Stimulated activated CD8-positive, alpha-beta memory T cell treated with anti-CD3 and anti-CD28 coated beads, Interleukin-15, amount 100 ng/mL, for 4 hours (primary cell): ENCODE data around the gene MUSTN1.

Experiments
- DNase-seq, 2 donors: peaks; one replicate each; pipeline ENCODE4 v3.0.0-alpha.2; 2020; ENCODE audit warnings: low read depth in 2 of 2

The MUSTN1 gene

DNA sequence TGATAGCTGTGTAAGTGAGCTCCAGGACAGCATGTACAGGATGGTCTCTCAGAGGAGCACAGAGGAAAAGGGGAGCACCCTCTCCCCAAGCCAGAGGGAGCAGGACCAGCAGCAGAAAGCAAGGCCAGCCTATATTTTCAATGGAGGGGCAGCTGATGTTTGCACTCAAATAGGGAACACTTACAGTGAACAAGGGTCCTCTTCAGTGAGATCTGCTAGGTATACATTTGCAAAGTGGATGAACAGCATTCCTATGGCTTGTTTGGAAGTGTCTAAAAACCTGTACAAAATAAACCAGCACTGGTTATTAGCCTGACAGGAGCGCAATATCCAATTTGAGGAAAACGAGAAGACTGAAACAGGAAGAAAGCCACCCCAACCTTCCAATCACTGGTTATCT, 17.6 kb upstream of the MUSTN1 start:
- no peak for DNase-seq

DNA sequence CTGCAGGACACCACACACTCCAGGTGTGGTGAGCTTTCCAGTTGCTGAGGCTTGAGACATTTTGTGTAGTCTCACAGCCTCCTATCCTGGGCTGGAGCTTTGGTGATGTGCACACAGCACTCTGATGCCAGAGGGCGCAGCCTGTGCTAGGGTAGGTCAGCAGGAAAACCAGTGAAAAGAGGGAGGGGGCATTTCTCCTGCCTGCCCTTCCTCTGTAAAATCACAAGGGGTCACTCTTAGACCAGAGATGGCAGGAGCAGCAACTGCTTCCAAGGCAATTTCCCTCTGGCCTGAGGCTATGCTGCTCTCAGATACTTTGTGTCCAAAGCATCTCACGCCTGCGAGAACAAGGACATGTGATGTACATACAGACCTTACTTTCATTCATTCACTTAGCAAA, 16.5 kb upstream of the MUSTN1 start:
- DNase-seq, result no peak

DNA sequence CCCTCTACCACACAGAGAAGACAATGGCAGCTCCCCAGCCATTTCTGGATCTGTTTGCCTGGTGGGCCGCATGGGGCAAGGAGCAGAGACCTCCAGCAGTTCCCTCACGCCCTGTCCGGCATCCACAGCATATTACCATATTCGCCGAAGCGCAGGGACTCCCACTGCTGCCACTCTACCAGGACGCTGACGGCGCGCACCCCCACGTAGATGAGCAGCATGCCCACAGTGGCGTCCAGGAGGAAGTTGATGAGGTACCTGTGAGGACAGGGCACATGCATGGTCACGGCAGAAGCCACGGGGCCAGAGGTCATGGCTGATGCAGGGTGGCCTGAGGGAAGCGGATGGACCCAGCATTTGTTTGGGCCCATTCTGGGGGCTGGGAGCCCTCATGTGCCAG, 14.8 kb upstream of the MUSTN1 start:
- no peak for DNase-seq

DNA sequence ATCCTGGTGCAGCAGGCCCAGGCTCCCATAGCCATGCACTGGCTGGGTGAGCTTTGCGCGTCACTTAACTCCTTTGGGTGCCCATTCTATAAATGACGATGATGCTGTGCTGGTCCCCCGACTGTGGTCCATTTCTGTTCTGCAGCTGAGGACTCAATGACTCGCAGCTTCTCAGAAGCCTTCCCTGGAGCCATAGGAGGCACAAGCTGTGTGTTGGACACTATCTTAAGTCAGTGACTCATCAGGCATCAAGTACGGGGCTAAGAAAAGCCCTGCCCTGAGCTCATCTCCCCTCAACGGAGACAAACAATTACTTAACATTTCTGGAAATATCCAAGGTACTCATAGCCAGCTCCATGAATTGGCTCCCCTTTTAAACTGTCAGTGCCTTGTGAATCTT, 13.8 kb upstream of the MUSTN1 start:
- no peak for DNase-seq

DNA sequence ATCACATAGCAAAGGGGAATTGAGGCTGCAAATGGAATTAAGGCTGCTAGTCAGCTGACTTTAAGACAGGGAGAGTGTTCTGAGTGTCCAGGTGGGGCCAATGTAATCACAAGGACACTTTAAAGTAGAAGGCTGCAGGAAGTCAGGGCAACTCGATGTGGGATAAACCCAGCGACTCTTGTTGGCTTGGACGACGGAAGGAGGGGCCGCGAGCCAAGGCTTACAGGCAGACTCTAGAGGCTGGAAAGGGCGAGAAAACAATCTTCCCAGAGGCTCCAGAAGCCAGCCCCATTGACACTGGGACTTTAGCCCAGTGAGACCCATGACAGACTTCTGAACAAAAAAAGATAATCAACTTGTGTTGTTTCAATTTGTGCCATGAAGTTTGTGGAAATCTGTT, 12.9 kb upstream of the MUSTN1 start:
- DNase-seq, result no peak

DNA sequence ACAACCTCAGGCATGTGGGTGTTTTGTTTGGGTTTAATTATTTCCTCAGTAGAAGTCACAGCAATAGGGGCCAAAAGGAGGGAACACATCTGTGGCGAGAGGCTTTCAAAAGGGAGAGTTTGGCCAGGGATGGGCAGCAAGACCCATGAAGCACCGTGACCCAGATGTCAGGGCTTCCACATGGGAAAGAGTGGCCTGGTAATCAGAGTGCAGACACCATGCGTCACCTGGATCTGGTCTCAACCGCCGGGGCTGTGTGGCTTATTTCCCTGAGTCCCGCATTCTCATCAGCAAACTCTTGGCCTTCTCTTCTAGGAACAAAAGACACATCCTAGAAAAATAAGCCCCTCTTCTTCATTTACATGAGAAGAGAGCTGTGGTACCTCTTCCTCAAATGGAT, 12.4 kb upstream of the MUSTN1 start:
- no peak for DNase-seq

DNA sequence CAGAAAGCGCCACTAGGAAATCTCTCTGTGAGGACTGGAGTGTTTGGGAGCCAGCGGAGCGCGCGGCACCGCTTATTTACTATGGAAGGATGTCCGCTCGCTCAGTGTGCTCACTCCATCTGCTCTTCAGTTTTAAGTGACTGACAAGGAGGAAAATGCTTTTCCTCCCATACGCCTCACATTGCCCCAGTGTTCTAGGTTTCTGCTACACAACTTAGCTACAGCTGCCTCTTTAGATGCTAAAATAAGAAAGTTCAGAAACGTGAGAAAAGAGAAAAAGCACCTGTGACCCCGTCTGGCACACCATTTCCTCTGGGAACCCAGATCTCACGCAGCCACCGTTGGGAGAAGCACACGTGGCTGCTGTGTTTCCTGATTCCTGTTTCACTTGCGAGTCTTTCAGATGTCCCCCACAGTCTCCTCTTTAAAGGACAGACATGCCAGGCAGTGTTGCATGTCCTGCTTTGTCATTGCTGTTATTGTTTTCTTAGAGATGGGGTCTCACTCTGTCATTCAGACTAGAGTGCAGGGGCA, 11.7 kb upstream of the MUSTN1 start:
- DNase-seq, result no peak

DNA sequence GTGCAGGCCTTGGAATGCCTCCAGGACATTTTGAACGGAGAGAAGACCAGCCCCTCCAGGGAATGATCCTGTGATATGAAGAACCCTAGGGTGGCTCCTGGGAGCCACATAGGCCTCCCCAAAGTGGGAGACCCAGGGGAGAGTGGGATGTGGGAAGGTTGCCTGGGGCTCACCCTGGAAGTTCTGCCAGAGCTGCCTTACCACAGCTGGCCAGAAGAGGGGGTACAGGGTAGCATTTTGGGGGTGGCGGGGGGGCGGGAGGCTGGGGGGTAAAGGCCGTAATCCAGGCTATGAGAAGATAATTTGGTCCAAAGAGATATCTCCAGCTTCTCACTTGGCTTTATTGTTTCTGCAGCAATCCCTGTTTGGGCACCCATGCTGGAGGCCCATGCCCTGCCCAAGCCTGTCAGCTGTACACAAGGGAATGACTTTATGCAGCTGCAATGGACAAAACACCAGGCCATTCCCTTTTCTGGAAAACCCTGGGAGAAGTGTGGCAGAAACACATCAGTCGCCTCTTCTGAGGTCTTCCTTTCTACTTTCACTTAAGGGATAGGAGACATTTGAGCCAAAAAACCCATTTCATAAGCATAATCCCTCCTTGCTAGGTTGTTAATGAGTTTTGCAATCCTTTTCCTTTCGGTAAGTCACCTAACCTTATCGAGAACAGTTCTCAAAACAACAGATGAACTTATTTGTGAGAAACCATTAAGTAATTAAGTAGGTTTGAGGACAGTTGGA, 11.0 kb upstream of the MUSTN1 start:
- DNase-seq, result no peak

DNA sequence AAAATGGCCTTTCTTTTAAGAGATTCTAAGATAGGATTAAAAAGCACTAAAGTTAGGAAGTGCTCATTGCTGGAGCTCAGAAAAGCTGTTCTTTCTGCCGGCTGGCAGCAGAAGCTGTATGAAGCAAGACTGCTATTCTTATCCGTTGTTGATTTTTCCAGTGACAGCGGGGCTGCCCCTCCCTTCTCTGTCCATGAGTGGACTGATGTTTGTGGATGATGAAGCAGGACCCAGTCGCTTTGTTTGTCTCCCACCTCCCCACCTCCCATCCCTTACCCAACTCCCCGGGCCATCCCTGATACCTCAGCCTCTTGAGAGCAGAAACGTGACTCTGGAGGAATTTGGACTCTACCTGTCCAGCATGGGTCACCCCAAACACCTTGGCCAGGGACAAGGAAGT, 10.3 kb upstream of the MUSTN1 start:
- no peak for DNase-seq

DNA sequence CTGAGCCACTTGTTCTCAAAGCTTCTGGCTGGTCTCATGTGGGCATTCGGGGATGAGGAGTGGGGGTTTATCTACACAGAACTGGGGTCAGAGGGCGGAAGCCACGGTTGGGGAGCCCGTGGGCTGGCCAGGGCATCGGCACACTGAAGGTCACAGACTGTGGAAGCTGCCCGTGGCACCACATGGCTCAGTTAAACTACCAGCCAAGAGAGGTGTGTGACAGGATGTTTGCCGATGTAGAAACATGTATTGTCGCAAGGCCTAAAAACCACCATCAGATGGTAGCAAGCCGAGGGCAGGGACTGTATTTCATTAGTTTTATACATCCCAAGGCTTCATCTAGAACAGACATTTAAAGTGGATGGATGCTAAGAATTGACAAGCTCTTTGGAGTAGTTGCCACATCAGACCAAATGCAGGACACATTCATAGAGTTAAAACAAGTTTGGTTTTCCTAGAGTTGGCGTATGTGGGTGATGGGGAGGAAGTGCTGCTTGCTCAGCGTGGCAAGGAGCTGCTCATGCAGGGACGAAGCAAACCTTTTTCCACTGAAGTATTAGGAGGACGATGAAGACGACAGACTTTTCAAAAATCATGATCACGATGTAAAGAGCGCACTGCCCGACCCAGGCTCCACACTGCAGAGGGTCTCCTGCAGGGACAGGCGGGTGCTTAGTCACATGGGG, 9.6 kb upstream of the MUSTN1 start:
- no peak for DNase-seq

DNA sequence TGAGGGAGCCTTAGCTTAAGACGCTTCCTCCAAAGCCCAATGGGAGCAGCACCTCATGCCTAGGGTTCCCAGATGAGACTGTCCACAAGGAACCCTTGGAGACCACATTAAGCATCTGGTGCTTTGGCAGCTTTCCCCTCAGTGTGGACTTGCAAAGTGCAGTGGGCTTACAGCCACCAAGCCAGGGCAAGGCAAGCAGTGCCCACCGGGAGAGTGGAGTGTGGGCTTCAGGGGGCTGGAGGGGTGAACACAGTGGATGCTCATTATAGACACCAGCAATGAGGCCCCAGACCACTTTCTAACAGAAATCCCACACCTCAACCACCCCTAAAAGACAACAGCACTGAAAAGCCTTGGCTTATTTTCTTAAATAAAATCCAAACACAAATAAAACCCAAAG, 9.1 kb upstream of the MUSTN1 start:
- no peak for DNase-seq

DNA sequence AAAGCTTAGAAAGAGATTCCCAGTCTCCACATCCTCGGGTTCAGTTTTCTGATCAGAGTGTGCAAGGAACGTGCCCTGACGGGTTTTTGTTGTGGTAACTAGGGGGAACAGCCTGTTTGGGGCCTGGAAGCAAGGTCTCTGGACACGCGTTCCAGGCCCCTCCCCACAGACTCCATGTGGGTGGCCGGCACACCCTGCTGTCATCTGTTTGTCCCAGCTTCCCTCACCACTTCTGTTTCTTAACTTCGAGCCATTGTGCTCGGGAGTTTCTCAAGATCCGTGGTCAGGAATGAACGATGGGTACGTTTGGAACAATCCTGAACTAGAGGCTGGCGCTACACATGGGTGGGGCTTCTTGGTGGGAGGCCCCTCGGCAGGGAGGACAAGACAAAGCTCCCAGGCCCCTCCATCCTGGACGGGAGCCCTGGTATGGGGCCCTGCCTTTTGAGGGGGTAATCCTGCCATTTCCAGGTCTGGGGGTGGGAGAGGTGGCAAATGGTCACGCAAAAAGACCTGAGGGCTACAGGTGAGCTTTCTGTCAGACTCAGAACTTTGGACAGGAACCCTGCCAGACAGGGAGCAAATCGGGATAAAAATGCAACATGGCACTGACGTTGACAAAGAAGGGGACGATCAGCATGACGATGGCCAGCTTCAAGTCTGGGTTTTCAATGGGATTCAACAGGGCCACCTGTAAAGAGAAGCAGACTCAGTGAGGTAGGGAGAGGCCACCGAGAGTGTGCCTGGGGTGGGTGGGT, 8.5 kb upstream of the MUSTN1 start:
- no peak for DNase-seq

DNA sequence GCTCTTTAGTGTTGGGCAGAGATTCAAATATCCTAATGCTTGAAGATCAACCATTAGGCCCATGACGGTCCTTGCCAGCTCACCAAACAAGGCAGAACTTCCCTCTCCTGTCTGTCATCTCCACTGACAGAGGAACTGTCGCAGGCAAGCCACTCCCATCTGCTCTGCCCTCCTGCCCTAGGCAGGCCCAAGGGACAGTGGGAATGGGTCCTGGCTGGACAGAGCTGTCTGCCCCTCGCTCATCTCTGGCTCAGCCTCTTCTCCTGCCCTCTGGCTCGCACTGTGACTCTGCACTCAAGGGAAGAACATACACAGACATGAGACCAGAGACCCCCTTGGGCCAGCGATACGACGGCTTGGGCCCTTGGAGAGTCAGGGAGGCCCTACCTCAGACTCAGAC, 7.6 kb upstream of the MUSTN1 start:
- DNase-seq, result no peak

DNA sequence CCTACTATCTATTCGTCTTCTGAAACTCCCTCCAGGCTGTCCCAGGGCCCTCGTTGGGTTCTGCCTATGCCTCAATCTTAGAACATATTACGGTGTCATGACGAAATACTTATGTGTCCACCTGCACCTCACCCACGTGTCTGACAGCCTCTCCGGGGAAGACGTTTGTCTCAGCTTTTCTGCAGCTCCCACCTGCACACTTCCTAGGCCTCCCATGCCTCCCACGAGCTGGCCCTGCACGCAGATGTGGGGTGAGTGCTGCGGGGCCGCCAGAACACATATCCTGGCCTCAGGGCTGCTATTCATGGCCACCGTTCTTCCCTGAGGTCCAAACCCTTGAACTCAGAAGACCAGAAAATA, 7.1 kb upstream of the MUSTN1 start:
- DNase-seq, result no peak

DNA sequence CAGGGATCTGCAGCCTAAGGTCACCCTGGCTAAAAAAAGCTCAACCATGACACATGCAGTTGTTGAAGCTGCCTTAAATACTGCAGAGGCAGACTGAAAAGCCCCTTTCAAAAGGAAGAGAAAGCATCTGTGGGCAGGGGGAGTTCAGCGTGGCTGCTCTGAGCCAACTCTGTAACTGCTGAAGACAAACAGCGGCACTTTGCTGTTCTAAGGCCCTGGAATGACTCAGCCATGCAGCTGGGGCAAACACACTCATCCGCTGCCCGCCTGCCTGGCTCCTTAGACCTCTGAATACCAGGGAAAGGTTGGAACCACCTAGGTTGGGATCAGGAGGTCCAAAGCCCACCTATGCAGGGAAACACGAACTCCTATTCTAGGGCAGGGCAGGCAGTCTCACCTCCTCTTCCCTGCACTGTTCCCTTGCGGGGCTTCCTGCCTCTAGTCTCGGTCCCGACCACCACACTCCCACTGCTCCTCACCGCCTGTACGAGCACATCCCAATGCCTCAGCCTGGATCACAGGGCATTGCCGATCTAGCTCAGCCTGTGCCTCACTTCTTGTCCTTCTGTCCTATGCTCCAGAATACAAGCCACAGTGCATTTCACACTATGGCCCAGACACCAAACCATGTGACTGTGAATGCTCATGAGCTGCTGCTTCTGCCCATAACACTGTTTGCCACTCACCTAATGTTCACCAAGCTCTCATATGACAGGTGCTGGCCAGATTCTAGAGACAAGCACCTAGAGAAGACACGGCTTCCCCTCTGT, 6.6 kb upstream of the MUSTN1 start:
- no peak for DNase-seq

DNA sequence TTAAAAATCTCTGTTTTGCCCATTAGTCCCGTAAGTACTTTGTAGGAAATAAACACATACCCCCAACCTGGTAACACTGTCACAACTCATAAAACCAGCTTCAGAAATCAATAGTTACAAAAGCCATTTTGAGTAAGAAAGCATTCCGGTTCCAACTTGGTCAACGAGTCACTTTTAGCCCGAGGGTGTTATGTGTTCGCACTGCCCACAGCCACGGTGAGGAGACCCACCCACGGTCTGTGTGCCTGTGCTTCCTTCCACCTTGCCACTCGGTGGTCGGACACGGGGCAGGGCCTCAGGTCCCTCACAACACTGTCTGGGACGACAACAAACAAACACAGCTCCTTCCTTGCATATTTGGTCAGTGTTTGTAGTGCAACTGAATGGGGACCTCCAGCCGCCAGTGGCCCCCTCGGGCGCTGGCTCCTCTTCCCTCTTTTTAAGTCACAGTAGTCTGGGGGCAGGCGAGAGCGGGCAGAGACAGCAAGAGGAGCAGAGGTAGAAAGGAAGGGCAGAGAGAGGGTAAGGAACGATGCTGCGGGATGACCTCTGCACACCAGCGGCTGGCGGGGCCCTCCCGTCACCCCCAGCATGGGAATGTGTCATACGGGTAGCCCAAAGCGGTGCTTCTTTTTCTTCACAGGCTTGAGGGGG, 5.2 kb upstream of the MUSTN1 start:
- DNase-seq, result no peak

DNA sequence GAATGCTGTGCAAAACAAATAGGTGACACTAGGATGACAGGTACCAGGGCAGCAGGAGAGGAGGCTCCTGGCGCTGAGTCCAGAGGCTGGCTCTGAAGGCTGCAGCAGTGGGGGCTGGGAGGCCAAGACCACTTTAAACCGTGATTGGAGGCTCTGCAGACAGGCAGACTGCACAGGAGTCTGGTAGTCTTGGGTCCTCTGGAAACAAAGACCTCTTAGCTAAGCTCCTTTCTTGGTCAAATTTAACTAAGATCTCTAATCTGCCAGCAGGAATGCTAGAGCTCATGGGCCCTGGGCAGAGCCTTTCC, 4.4 kb upstream of the MUSTN1 start:
- no peak for DNase-seq

DNA sequence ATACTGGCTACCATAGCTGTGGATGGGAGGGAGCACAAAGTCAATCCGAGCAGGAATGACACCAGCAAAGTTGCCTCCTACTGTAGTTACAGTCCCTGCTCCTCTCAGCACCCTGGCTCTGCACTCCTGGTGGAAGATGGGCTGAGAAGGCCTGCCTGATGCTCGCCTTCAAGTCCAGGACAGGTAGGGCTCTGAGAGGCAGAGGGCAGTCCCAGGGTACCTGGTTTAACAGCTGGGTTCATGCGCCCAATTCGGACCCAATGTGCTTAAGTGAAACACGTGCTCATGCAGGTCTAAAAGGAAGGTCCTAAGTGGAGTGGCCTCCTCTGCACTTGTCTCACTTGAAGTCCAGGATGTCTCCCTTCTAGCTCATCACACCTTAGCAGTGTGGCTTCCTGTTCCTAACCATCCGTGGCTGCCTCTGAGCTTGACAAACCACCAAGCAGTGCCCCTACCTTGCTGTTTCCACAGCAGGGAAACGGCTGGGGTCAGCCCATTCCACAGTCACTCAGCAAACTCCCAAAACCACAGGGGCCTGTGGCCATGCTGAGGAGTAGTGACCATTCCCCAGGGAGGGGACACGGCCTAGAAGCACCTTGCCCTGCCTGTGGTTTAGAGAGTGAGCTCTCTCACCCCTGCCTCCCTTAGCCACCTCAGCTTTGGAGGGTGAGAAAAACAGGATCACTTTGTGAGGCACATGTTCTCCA, 3.9 kb upstream of the MUSTN1 start:
- DNase-seq, result no peak

DNA sequence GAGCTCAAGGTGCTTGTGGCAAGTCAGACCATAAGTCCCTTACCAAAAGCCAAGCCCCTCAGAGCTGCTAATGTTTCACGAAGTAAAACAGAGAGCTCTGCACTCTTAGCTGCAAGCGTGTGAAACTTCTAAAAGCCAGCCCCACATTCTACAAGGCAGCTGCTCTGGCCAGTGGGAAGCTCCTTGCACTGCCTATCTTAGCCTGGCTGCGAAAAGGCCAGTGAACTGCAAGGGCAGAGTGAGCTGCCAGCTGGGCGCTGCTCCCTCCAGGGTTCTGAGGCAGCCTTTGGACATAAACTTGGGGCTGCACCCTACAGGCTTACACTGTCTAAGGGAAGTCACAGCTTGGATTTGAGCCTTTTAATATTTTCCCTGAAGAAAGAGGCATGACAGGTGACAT, 2.2 kb upstream of the MUSTN1 start:
- DNase-seq, result no peak

DNA sequence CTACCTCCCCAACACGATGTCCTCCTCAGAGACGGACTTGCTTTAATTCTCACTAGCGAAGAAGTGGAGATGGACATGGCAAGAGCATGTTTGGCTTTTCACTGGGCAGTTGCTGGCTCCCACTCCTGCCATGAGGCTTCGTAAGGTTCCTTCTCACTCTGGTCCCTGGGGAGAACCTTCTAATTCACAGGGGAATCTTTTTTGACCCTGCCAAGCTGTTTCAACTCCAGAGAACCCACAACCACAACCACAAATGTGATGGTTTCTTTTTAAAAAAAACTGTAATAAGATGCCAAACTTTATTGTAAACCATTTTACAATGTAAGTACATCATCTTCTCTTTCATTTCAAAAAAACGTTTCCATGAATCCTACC, 1.6 kb upstream of the MUSTN1 start:
- DNase-seq, result no peak

DNA sequence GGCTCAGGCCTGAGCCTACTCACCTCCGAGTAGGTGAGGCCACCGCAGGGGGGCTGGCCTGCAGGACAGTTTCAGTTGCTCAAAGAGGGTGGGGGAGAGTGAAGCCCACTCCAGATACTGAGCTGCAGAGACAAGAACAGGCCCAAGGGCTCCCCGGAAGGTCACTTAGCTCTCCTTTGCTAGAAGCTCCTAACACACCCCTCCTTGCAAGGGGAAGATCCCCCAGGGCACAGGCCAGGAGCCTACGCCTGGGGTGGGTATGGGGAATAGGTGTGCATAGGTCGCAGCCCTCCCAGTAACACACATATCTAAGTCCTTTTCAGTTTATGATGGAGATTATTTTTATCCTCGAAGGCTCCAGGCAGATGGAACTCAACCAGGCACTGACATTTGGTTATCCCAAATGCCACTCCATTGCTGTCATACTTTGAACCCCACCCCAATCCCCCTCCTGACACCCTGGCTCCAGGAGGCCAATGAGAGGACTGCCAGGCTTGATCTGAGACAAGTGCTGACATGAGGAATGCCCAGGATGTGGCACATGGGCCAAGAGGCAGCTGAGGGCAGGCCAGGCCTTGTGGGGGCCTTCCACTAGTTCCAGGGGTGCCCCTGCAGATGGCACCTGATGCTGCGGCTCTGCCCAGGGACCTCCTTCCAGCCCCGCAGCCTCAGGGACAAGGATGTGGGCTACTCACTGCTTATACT, 1.1 kb upstream of the MUSTN1 start:
- DNase-seq, result no peak
